Breast epithelium (tissue), 3 donors: ENCODE measurements around the gene NSF.

Experiments
- CTCF ChIP-seq, 3 donors: fragments of 450-650 bp; IDR thresholded peaks; one replicate each; pipeline ENCODE4 v1.5.1; 2016 to 2017; ENCODE audit warnings: antibody characterized with exemption in 3 of 3, mild to moderate bottlenecking in 3 of 3, moderate library complexity in 3 of 3
- POLR2A ChIP-seq: fragments of 450-650 bp; IDR thresholded peaks from one replicate; pipeline ENCODE4 v1.6.1; 2016; ENCODE audit warnings: antibody characterized with exemption, mild to moderate bottlenecking, moderate library complexity
- POLR2AphosphoS5 ChIP-seq, 3 donors: sonication (generic); formaldehyde crosslinking; IDR thresholded peaks; one replicate each; pipeline ENCODE4 v1.6.1; 2017; ENCODE audit warnings: antibody characterized with exemption in 3 of 3

GRCh38 chr17:46741122-46741730 is 150.8 kb downstream of the NSF start:
- TF ChIP-seq CTCF (IDR thresholded peaks at IDR 0.05): no peak
- TF ChIP-seq POLR2A: no peak
- no peak for TF ChIP-seq POLR2AphosphoS5 (IDR thresholded peaks at IDR 0.05)
